ENCODE measurements around the gene PCSK4.

Gene PCSK4

DNA sequence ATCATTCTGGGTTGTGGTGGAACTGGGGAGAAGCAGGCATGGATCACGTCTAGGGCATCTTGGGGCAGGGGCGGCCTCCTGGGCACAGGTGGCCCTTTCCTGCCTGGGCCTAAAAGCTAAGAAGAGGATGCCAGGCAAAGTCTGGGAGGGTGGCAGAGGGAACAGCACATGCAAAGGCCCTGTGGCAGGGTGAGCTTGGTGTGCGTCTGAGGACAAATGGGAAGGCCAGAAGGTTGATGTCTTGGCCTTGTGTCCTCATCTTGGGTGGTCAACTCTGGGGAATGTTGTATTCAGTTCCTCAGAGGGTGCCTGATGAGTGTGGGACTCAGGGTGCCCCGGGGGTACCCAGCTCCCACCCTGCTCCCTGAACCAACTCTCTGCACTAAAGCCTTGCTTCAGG is 28.3 kb upstream of the PCSK4 start:
- TF ChIP-seq, protein P1, sequence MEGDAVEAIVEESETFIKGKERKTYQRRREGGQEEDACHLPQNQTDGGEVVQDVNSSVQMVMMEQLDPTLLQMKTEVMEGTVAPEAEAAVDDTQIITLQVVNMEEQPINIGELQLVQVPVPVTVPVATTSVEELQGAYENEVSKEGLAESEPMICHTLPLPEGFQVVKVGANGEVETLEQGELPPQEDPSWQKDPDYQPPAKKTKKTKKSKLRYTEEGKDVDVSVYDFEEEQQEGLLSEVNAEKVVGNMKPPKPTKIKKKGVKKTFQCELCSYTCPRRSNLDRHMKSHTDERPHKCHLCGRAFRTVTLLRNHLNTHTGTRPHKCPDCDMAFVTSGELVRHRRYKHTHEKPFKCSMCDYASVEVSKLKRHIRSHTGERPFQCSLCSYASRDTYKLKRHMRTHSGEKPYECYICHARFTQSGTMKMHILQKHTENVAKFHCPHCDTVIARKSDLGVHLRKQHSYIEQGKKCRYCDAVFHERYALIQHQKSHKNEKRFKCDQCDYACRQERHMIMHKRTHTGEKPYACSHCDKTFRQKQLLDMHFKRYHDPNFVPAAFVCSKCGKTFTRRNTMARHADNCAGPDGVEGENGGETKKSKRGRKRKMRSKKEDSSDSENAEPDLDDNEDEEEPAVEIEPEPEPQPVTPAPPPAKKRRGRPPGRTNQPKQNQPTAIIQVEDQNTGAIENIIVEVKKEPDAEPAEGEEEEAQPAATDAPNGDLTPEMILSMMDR (IDR thresholded peaks at IDR 0.05; ENCODE audit: extremely low read depth, missing control alignments), result no peak
- DNase-seq (ENCODE audit: low spot score), result no peak

DNA sequence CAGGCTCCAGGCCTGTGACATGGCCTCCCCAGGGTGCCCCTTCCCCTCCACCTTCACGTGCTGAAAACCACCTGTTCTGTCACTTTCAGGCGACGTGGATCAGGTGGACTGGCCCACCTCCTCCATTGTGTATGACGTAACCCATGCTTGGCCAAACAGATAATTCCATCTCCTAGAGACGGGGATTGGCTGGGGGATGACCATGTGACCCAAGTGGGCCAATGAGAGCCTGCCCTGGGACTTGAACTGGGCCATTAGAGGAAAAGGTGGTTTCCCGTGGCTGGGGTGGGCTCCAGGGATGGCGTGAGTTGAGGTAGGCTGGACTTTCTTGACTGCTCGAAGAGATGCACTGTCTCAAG is 26.2 kb upstream of the PCSK4 start:
- no peak for DNase-seq (ENCODE audit: low spot score)
- TF ChIP-seq, protein P1 (IDR thresholded peaks at IDR 0.05; ENCODE audit: extremely low read depth, missing control alignments), result no peak

DNA sequence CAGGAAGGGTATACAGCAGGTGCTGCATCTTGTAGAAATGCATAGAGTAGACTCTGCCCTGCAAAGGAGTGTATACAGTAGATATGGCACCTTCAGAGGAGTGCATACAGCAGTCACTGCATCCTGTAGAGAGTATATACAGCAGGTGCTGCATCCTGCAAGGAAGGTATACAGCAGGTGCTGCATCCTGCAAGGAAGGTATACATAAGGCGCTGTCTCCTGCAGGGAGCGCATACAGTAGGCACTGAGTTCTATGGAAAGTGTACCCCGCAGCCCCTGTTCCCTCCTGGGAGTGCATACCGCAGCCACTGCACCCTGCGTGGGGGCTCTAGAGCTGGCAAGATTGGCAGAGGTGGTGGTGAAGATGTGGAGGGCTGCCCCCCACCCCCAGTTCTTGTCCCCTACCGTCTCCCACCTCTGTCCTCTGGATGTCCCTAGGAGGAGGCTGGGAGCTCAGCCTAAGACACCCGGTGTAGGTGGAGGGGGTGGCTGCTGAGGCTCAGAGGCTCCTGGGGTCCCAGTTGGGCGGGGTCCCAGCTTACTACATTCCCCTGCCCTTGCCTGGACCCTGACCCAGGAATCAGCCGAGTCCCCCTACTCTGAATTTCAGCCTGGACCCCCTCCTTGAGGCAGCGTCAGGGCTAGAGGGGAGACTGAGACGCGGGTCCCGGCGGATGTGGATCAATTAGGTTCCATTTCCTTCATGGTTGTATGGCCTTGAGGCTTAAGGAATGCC is 25.0 kb upstream of the PCSK4 start:
- DNase-seq (ENCODE audit: low spot score), result no peak
- TF ChIP-seq, protein P1 (IDR thresholded peaks at IDR 0.05; ENCODE audit: extremely low read depth, missing control alignments), result no peak

DNA sequence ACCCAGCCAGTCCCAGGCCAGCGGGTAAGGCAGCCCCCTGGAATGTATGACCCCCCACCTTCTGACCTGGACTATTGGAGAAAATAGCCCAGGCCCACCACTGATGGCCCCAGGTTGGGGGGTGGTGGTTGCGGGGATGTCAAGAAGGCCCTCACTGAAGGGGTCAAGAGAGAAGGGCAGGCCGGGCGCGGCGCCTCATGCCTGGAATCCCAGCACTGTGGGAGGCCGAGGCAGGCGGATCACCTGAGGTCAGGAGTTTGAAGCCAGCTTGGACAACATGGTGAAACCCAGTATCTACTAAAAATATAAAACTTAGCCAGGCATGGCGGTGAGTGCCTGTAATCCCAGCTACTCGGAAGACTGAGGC is 24.1 kb upstream of the PCSK4 start:
- TF ChIP-seq, protein P1 (IDR thresholded peaks at IDR 0.05; ENCODE audit: extremely low read depth, missing control alignments), result no peak
- DNase-seq (ENCODE audit: low spot score), result no peak

DNA sequence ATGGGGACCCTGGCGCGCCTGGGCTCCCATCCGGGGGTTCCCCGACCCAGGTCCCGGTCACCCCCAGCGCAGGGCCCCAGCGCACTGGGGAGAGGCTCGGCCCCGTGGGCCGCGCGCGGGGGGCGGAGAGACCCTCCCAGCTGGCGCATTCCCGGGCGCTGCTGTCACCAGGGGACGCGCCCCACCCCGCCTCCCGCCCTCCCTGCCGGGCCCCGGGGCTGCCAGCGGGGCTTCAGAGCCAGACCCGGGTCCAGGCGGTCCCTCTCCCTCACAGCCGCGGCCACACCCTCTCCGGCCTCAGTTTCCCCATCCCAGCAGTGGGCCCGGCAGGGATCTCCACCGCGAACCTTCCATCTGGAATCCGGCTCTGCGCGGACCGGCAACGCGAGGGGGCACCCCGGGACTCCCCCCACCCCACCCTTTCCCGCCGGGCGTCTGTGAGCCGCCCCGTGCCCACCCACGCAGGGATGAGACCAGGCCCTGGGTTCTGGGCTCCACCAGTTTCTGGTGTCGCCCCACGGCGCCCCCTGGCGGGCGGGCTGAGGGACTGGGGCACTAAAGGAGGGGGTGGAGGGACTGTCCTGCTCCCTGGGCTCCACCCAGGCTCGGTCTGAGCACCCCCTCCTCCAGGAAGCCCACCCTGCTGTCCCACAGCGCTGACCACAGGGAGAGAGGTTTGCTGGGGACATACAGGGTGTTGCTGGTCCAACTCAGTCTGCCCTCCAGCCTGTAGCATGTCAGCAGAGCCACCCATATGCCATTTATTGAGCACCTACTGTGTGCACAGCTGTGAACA is 23.5 kb upstream of the PCSK4 start:
- peak; percentile 84 for DNase-seq (ENCODE audit: low spot score)
- TF ChIP-seq, protein P1 (IDR thresholded peaks at IDR 0.05; ENCODE audit: extremely low read depth, missing control alignments), result peak; percentile 44

DNA sequence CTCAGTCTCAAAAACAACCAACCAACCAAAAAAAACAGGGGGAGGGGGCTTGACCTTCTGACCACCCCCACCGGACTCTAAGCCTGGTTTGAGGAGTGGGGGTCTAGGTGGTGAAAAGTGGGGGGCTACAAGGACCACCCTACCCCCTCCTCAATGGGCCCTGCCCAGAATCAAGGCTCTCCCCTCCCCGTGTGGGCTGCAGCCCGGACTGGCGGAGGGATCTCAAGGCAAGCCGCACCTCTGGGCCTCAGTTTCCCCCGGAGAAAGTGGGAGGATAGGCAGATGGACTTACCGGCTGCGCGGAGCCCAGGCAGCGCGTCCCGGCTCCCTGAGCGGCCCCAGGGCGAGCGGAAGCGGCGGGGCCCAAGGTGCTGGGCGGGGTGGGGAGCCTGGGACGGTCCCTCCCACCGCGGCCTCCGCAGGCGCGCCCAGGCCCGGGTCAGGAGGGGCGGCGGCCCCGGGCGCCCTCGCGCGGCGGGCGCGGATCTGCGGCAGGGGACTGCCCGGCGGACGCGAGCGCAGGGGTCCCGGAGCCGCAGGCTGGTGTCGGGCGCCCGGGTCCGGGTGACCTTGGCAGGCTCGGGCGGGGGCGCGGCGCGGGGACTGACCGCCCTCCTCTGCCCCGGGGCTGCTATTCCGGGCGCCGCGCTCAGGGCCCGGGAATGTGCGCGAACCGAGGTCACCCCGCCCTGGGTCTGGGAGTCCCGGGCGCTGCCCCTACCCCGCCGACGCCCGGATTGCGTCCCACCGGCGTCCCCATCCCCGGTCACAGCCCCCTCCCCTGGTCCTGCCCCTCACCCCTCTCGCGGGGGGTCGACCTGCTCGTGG is 22.7 kb upstream of the PCSK4 start, which contains the start of gene ADAMTSL5:
Gene ADAMTSL5, minus strand, starts transcription at position 349 of the 828 bp plus-strand sequence. CDS start 2,076 bp downstream, outside the sequence.
- DNase-seq (ENCODE audit: low spot score), result peak; percentile 93

More for the DNA sequence above, 22.7 kb upstream of the PCSK4 start, which contains the start of gene ADAMTSL5:
- TF ChIP-seq, protein P1 (IDR thresholded peaks at IDR 0.05; ENCODE audit: extremely low read depth, missing control alignments), result peak; percentile 55

All from GM20000 (cell line).